ENCODE measurements around the gene TPRN. TPM values are rescaled to one million over a fixed set of nuclear protein-coding genes. Genes with fewer than 3 reads are reported as not detected.

TPRN gene
- total RNA-seq, 1 experiment from 2014 or later, result 37.7 TPM

GRCh38 chr9:137164370-137165249 is 35.9 kb downstream of the TPRN start:
- no TSS peak for BruUV-seq (replicated peaks)
- POLR2A ChIA-PET, result no interaction called here

DNA sequence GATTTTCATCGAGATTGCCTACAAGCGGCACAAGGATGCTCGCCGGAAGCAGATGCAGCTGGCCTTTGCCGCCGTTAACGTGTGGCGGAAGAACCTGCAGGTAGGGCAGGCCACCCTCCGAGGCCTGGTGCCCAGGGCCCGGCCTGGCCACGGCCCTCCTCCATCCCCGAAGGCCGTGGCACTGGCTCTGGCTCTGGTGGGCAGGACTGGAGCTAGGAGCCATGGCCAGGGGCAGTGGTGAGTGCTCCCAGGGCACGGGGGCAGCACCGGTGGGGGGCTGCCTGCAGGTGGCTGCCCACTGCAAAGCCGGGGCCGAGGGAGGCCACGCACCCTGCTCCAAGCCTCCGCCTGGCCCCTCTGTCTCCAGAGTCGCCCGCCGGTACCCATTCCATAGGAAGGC is 36.7 kb downstream of the TPRN start:
- H3K27me3 ChIP-seq (replicated peaks; ENCODE audit: control insufficient read depth, insufficient read depth, low read length), result peaks cover 2% of the 10 kb centered on the region
- ChIA-PET CTCF (no interaction called here), POLR2A (no interaction called here)
- no TSS peak for BruUV-seq (replicated peaks)
- no peak overlapping the region for H3K4me3 ChIP-seq (ENCODE audit: low read depth, low read length)
- Mint-ChIP-seq H3K4me3 (ENCODE audit: unreplicated experiment) (peak overlapping the region; percentile 72), H3K9me3 (ENCODE audit: unreplicated experiment) (no peaks in the 10 kb centered on the region), H3K4me1 (ENCODE audit: low read depth, unreplicated experiment) (peaks cover 6% of the 10 kb centered on the region), H3K27ac (ENCODE audit: unreplicated experiment) (no peak overlapping the region), H3K27me3 (ENCODE audit: insufficient read depth, unreplicated experiment) (peaks cover 11% of the 10 kb centered on the region), H3K36me3 (ENCODE audit: insufficient read depth, unreplicated experiment) (no peaks in the 10 kb centered on the region)
- DNase-seq, result no peak
- peaks cover 6% of the 10 kb centered on the region; the same call in 1 of the 2 replicates for H3K4me1 ChIP-seq
- intact Hi-C loops (cut with micrococcal nuclease; ENCODE audit: unreplicated experiment), result loop anchor here (2.0 kb wide), 1 partner anchor 63 kb away; the partner anchor contains the start of gene RNF224
- H3K9me3 ChIP-seq, result no peaks in the 10 kb centered on the region
- TF ChIP-seq, protein P1, sequence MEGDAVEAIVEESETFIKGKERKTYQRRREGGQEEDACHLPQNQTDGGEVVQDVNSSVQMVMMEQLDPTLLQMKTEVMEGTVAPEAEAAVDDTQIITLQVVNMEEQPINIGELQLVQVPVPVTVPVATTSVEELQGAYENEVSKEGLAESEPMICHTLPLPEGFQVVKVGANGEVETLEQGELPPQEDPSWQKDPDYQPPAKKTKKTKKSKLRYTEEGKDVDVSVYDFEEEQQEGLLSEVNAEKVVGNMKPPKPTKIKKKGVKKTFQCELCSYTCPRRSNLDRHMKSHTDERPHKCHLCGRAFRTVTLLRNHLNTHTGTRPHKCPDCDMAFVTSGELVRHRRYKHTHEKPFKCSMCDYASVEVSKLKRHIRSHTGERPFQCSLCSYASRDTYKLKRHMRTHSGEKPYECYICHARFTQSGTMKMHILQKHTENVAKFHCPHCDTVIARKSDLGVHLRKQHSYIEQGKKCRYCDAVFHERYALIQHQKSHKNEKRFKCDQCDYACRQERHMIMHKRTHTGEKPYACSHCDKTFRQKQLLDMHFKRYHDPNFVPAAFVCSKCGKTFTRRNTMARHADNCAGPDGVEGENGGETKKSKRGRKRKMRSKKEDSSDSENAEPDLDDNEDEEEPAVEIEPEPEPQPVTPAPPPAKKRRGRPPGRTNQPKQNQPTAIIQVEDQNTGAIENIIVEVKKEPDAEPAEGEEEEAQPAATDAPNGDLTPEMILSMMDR (IDR thresholded peaks at IDR 0.05; ENCODE audit: insufficient read depth in 1 of 2, low read depth in 1 of 2, low read length in 1 of 2, severe bottlenecking in 1 of 2, unreplicated experiment in 1 of 2), result no peak
- no peaks in the 10 kb centered on the region for H3K36me3 ChIP-seq (ENCODE audit: control insufficient read depth, insufficient read depth, low read length)

More at GRCh38 chr9:137164370-137165249, 35.9 kb downstream of the TPRN start:
- no peaks in the 10 kb centered on the region for H3K36me3 Mint-ChIP-seq (ENCODE audit: insufficient read depth, unreplicated experiment)
- no peak overlapping the region for H3K27ac Mint-ChIP-seq (ENCODE audit: unreplicated experiment)
- CTCF ChIA-PET, result interaction anchor here (0.6 kb wide), 1 partner anchor 59 kb away, joined by 3 read pairs; no protein-coding TSS in a partner anchor
- Histone ChIP-seq H3K36me3 (ENCODE audit: control insufficient read depth, insufficient read depth, low read length) (no peaks in the 10 kb centered on the region), H3K9me3 (no peaks in the 10 kb centered on the region), H3K27me3 (replicated peaks; ENCODE audit: control insufficient read depth, insufficient read depth, low read length) (peaks cover 2% of the 10 kb centered on the region; the same call in 1 of the 2 replicates), H3K4me1 (peaks cover 6% of the 10 kb centered on the region), H3K4me3 (ENCODE audit: low read depth, low read length) (no peak overlapping the region)
- no peak for DNase-seq
- TF ChIP-seq, protein P1 (IDR thresholded peaks at IDR 0.05; ENCODE audit: insufficient read depth in 1 of 2, low read depth in 1 of 2, low read length in 1 of 2, severe bottlenecking in 1 of 2, unreplicated experiment in 1 of 2), result no peak
- no peak overlapping the region for H3K4me3 Mint-ChIP-seq (ENCODE audit: unreplicated experiment)
- H3K9me3 Mint-ChIP-seq (ENCODE audit: unreplicated experiment), result no peaks in the 10 kb centered on the region
- peaks cover 6% of the 10 kb centered on the region for H3K4me1 Mint-ChIP-seq (ENCODE audit: low read depth, unreplicated experiment)
- H3K27me3 Mint-ChIP-seq (ENCODE audit: insufficient read depth, unreplicated experiment), result peaks cover 8% of the 10 kb centered on the region
- intact Hi-C loops (cut with micrococcal nuclease; ENCODE audit: unreplicated experiment), result loop anchor here (5.0 kb wide), 1 partner anchor 37 kb away; no protein-coding TSS in a partner anchor

- no peaks in the 10 kb centered on the region for H3K9me3 ChIP-seq
- ChIA-PET CTCF (interaction anchor here (0.6 to 1.9 kb wide), 9 partner anchors 13 to 117 kb away, joined by 3 to 11 read pairs (median 5); partner anchors contain the start of genes RNF224, SSNA1 and TUBB4B), POLR2A (interaction anchor here (0.6 to 0.9 kb wide), 2 partner anchors 37 to 372 kb away, joined by 3 to 5 read pairs; partner anchors contain the start of gene TPRN)
- TF ChIP-seq, protein P1 (IDR thresholded peaks at IDR 0.05; ENCODE audit: insufficient read depth in 1 of 2, low read depth in 1 of 2, low read length in 1 of 2, severe bottlenecking in 1 of 2, unreplicated experiment in 1 of 2), result no peak
- Mint-ChIP-seq H3K27ac (ENCODE audit: unreplicated experiment) (no peak overlapping the region), H3K27me3 (ENCODE audit: insufficient read depth, unreplicated experiment) (peaks cover 11% of the 10 kb centered on the region), H3K9me3 (ENCODE audit: unreplicated experiment) (no peaks in the 10 kb centered on the region), H3K4me1 (ENCODE audit: low read depth, unreplicated experiment) (peaks cover 6% of the 10 kb centered on the region), H3K4me3 (ENCODE audit: unreplicated experiment) (peak overlapping the region; percentile 72), H3K36me3 (ENCODE audit: insufficient read depth, unreplicated experiment) (no peaks in the 10 kb centered on the region)
- no peaks in the 10 kb centered on the region for H3K36me3 ChIP-seq (ENCODE audit: control insufficient read depth, insufficient read depth, low read length)
- intact Hi-C loops (cut with micrococcal nuclease; ENCODE audit: unreplicated experiment), result loop anchor here (2.0 kb wide), 1 partner anchor 63 kb away; the partner anchor contains the start of gene RNF224
- H3K4me3 ChIP-seq (ENCODE audit: low read depth, low read length), result peak overlapping the region; percentile 46
- BruUV-seq (replicated peaks), result no TSS peak
- no peak for DNase-seq
- H3K27me3 ChIP-seq (replicated peaks; ENCODE audit: control insufficient read depth, insufficient read depth, low read length), result peaks cover 2% of the 10 kb centered on the region
- peaks cover 6% of the 10 kb centered on the region; the same call in 1 of the 2 replicates for H3K4me1 ChIP-seq
These were observed 37.2 kb downstream of the TPRN start for GRCh38 chr9:137163365-137163715.
